HepG2 (cell line): ENCODE measurements around the gene IPCEF1. TPM values are rescaled to one million over a fixed set of nuclear protein-coding genes. Genes with fewer than 3 reads are reported as not detected.

Experiments used
- ATAC-seq: fragments of 200-7000 bp; cut with Tn5 transposase; 3 replicates; pipeline ENCODE4 v1.9.1; 2020; ENCODE audit warnings: mild to moderate bottlenecking, moderate library complexity
- BruUV-seq: library from RNA; stranded (reverse); fragments of 400-500 nt; replicated peaks from 2 replicates; lab custom pipeline; 2021; lab: Mats Ljungman, UMichigan
- CTCF ChIA-PET: fragments of 300-600 bp; formaldehyde crosslinking; extraction: SDS; loops from one replicate; lab custom pipeline; 2021; ENCODE audit warnings: low total read pairs, inconsistent platforms, low intra/inter-chr PET ratio; lab: Yijun Ruan, JAX
- POLR2A ChIA-PET: fragments of 350-600 bp; sonication (Branson Sonifier 250); formaldehyde crosslinking; loops from one replicate; lab custom pipeline; 2020; ENCODE audit warnings: antibody characterized with exemption, inconsistent platforms; lab: Yijun Ruan, JAX
- DNase-seq: peaks from one replicate; pipeline ENCODE4 v3.0.0-alpha.2; 2015; ENCODE audit warnings: low spot score
- FAIRE-seq: peaks from 3 replicates; lab custom pipeline; 2011; peaks lifted over from hg19 to GRCh38; lab: Jason Lieb, UNC
- H2AFZ ChIP-seq: one replicate; pipeline ENCODE4 v1.6.1; 2011; ENCODE audit warnings: low read length, inconsistent platforms
- H3K27ac ChIP-seq: fragments of 300-600 bp; 3 replicates; pipeline ENCODE4 v1.8.0; 2011; ENCODE audit warnings: mixed run types, mild to moderate bottlenecking, mixed read lengths, low read length, inconsistent platforms; ENCODE audit not compliant: insufficient read depth; ENCODE audit errors: extremely low read length
- H3K27me3 ChIP-seq, 2 experiments: fragments of 200-600 bp in 1 of 2; 2 replicates in 1 of 2; 3 replicates in 1 of 2; pipeline versions ENCODE4 v1.6.0 to v1.8.0; 2011; ENCODE audit warnings: low read length in 2 of 2, mild to moderate bottlenecking in 2 of 2, moderate library complexity in 2 of 2, inconsistent platforms in 1 of 2; ENCODE audit not compliant: insufficient read depth in 2 of 2, control insufficient read depth in 1 of 2
- H3K36me3 ChIP-seq, 2 experiments: fragments of 200-600 bp in 1 of 2; replicated peaks in 1 of 2; 2 replicates in 1 of 2; 3 replicates in 1 of 2; pipeline versions ENCODE4 v1.5.1 to v1.8.0; 2011; ENCODE audit warnings: low read length in 2 of 2, inconsistent platforms in 1 of 2; ENCODE audit not compliant: insufficient read depth in 2 of 2, control insufficient read depth in 1 of 2
- H3K4me1 ChIP-seq: 2 replicates; pipeline ENCODE4 v1.5.1; 2012; ENCODE audit warnings: low read length, inconsistent platforms; ENCODE audit not compliant: insufficient read depth
- H3K4me2 ChIP-seq: 2 replicates; pipeline ENCODE4 v1.6.0; 2011; ENCODE audit warnings: low read depth, low read length, inconsistent platforms
- H3K4me3 ChIP-seq, 3 experiments: fragments of 200-600 bp in 1 of 3; sonication (generic), shearing (Covaris generic) in 1 of 3; replicated peaks in 1 of 3; 2 replicates each; pipeline ENCODE4 v1.5.1; 2011 to 2016; ENCODE audit warnings: low read length in 3 of 3, inconsistent platforms in 2 of 3, low read depth in 2 of 3, mild to moderate bottlenecking in 2 of 3, control low read depth in 1 of 3, mixed read lengths in 1 of 3; ENCODE audit not compliant: insufficient read depth in 1 of 3
- H3K79me2 ChIP-seq: one replicate; pipeline ENCODE4 v1.6.1; 2011; ENCODE audit warnings: low read length, inconsistent platforms; ENCODE audit not compliant: insufficient read depth
- H3K9ac ChIP-seq: 2 replicates; pipeline ENCODE4 v1.6.0; 2011; ENCODE audit warnings: mild to moderate bottlenecking, low read depth, low read length, inconsistent platforms; ENCODE audit not compliant: insufficient read depth
- H3K9me3 ChIP-seq: 2 replicates; pipeline ENCODE4 v1.5.1; 2012; ENCODE audit warnings: mild to moderate bottlenecking, low read length
- H4K20me1 ChIP-seq: 2 replicates; pipeline ENCODE4 v1.6.0; 2011; ENCODE audit warnings: inconsistent platforms, mild to moderate bottlenecking, low read length, moderate library complexity; ENCODE audit not compliant: insufficient read depth
- CERS6 ChIP-seq: sonication (generic); formaldehyde crosslinking; IDR thresholded peaks from 2 replicates; pipeline ENCODE4 v1.5.0; 2020; ENCODE audit warnings: missing genetic modification reagents
- CTCF ChIP-seq: sonication (generic); formaldehyde crosslinking; IDR thresholded peaks from 2 replicates; pipeline ENCODE4 v1.5.0; 2020; ENCODE audit warnings: mild to moderate bottlenecking, missing genetic modification reagents, moderate library complexity
- FUBP1 ChIP-seq: sonication (generic); formaldehyde crosslinking; IDR thresholded peaks from 2 replicates; pipeline ENCODE4 v1.5.1; 2020; ENCODE audit warnings: missing genetic modification reagents, mild to moderate bottlenecking, borderline replicate concordance
- MNT ChIP-seq: fragments of 450-650 bp; IDR thresholded peaks from 2 replicates; pipeline ENCODE4 v1.6.1; 2016
- RERE ChIP-seq: IDR thresholded peaks from 2 replicates; pipeline ENCODE4 v1.6.1; 2016; ENCODE audit warnings: low read depth, missing genetic modification reagents, missing compliant biosample characterization
- RFX5 ChIP-seq: IDR thresholded peaks from 2 replicates; pipeline ENCODE4 v1.6.1; 2011; ENCODE audit warnings: low read depth, low read length, improper control_type of control experiment
- ZNF251 ChIP-seq: sonication (generic); formaldehyde crosslinking; IDR thresholded peaks from 2 replicates; pipeline ENCODE4 v1.9.0; 2021; ENCODE audit warnings: mild to moderate bottlenecking, missing genetic modification reagents
- ZNF782 ChIP-seq: sonication (generic); formaldehyde crosslinking; IDR thresholded peaks from 2 replicates; pipeline ENCODE4 v1.4.0; 2020; ENCODE audit warnings: missing genetic modification reagents, mild to moderate bottlenecking, borderline replicate concordance
- WGBS: methylation state at CpG from one replicate; pipeline ENCODE4 v1.1.6; 2017; ENCODE audit warnings: low lambda C conversion rate; 5-methylcytosine and 5-hydroxymethylcytosine counted together
- in situ Hi-C: cut with HindIII; loops from 2 replicates; pipeline ENCODE4 v1.10.0; 2017; ENCODE audit warnings: low pct_unique_long_range_greater_than_20kb; ENCODE audit not compliant: extremely low pct_ligation_motif_present
- intact Hi-C: fragments of 100-400 bp; cut with micrococcal nuclease; formaldehyde crosslinking; loops from one replicate; pipeline ENCODE4 v1.10.0; 2022; ENCODE audit not compliant: unreplicated experiment
- polyA plus RNA-seq, 8 experiments: library from polyadenylated mRNA; depleted of rRNA in 3 of 8; stranded (reverse) in 7 of 8; unstranded in 1 of 8; fragments of >200 nt; fragmentation: Illumina TruSeq in 4 of 8; extraction: Trizol in 4 of 8; gene quantifications; 2 replicates each; pipeline versions ENCODE4 v1.2.1 to v1.2.3, GENCODE V29; 2011 to 2016; ENCODE audit warnings: low read depth in 4 of 8, missing spikeins in 1 of 8, mixed read lengths in 1 of 8; ENCODE audit not compliant: insufficient read depth in 1 of 8
- total RNA-seq, 5 experiments: library from RNA; depleted of rRNA; stranded (reverse); fragments of >200 nt; fragmentation: Illumina TruSeq; extraction: Trizol; gene quantifications; 2 replicates each; pipeline ENCODE4 v1.2.3, GENCODE V29; 2016; ENCODE audit warnings: low read depth in 1 of 5

IPCEF1 gene
- total and polyA plus RNA-seq, 2 of the 13 experiments (the other 11 are each of a cell fraction or from before 2014, with no cell fraction given) = 0.03 TPM; not detected in 1

- TF ChIP-seq CERS6 (CRISPR knock-in tag) = no peak
- no peak for TF ChIP-seq ZNF251 (CRISPR knock-in tag)
- TF ChIP-seq RERE = no peak
Observed at GRCh38 chr6:154345811-154346210, 10.8 kb downstream of the IPCEF1 start (continued).

- no peak for DNase-seq
Observed at GRCh38 chr6:154343473-154344308, 12.9 kb downstream of the IPCEF1 start.

More at GRCh38 chr6:154343473-154344308, 12.9 kb downstream of the IPCEF1 start:
- no peak overlapping the region for H3K4me3 ChIP-seq
- FAIRE-seq (no peak), ATAC-seq (peak; percentile 88)
- no peaks in the 10 kb centered on the region for H3K79me2 ChIP-seq
- no peak overlapping the region for H3K9ac ChIP-seq
- H3K9me3 ChIP-seq = peaks cover 6% of the 10 kb centered on the region; the same call in 1 of the 2 replicates
- in situ Hi-C loops = no loop called here
- H3K27ac ChIP-seq = no peak overlapping the region
- intact Hi-C loops = loop anchor here (10.0 kb wide), 1 partner anchor 189 kb away; no protein-coding TSS in a partner anchor
- no peaks in the 10 kb centered on the region for H3K4me1 ChIP-seq
- H4K20me1 ChIP-seq = no peaks in the 10 kb centered on the region
- no peak overlapping the region for H2AFZ ChIP-seq
- no peak overlapping the region for H3K4me2 ChIP-seq
- TF ChIP-seq FUBP1 (CRISPR knock-in tag) (no peak), RFX5 (no peak), MNT (peak; percentile 65; the same call in 1 of the 2 replicates), ZNF782 (no peak), CTCF (peak; percentile 20; the same call in 1 of the 2 replicates)
- WGBS = 20% methylated on average over 16 of the region's 16 CpGs
- CTCF ChIA-PET = no interaction called here
- H3K27me3 ChIP-seq = peaks cover 4 to 6% of the 10 kb centered on the region in 2 experiments; a peak in 3 of 5 replicates
- H3K36me3 ChIP-seq = no peaks in the 10 kb centered on the region
- BruUV-seq = no TSS peak
- POLR2A ChIA-PET = no interaction called here
